H1 (cell line): ENCODE measurements around the gene DNAJC11. TPM values are rescaled to one million over a fixed set of nuclear protein-coding genes. Genes with fewer than 3 reads are reported as not detected.

Experiments
- EZH2 ChIP-seq: fragments of 200-600 bp; sonication (generic); IDR thresholded peaks from 2 replicates; pipeline ENCODE4 v1.7.1; 2012; ENCODE audit warnings: low read depth, mild to moderate bottlenecking, moderate library complexity, low read length, inconsistent platforms; ENCODE audit not compliant: severe bottlenecking
- RXRA ChIP-seq: IDR thresholded peaks from 2 replicates; pipeline ENCODE4 v1.6.1; 2011; ENCODE audit warnings: low read depth, mild to moderate bottlenecking, low read length, moderate library complexity; ENCODE audit not compliant: insufficient read depth
- SAP30 ChIP-seq: fragments of 300-600 bp; sonication (generic); IDR thresholded peaks from 2 replicates; pipeline ENCODE4 v1.7.1; 2012; ENCODE audit warnings: low read length, moderate library complexity, mild to moderate bottlenecking, inconsistent platforms; ENCODE audit not compliant: insufficient read depth, insufficient replicate concordance
- polyA plus RNA-seq, 7 experiments: library from polyadenylated mRNA; depleted of rRNA in 3 of 7; stranded (reverse) in 5 of 7; unstranded in 2 of 7; fragments of >200 nt in 5 of 7; fragments of 200-250 nt in 2 of 7; gene quantifications; 1 replicate in 5 of 7; 2 replicates in 1 of 7; 4 replicates in 1 of 7; pipeline versions ENCODE4 v1.2.1 to v1.2.3, GENCODE V29; 2011 to 2013; ENCODE audit warnings: missing spikeins in 2 of 7, mixed read lengths in 2 of 7
- total RNA-seq: library from RNA; stranded (reverse); fragmentation: NEBNext Ultra II Directional; extraction: Animal tissue kit (Norgen Biotek cat#: 25700); gene quantifications from 2 replicates; pipeline ENCODE4 v1.2.1, GENCODE V29; 2021

The DNAJC11 gene
- total and polyA plus RNA-seq, 2 of the 8 experiments (the other 6 are each of a cell fraction or from before 2014, with no cell fraction given), result 43.9 to 90.9 TPM

- no peak for TF ChIP-seq EZH2
- TF ChIP-seq SAP30, result no peak
- TF ChIP-seq RXRA, result no peak
Observed at GRCh38 chr1:6731905-6732304, 30.3 kb upstream of the DNAJC11 start (continued).
